ENCODE data around the gene ZC3H14.

- TF ChIP-seq, protein P1, sequence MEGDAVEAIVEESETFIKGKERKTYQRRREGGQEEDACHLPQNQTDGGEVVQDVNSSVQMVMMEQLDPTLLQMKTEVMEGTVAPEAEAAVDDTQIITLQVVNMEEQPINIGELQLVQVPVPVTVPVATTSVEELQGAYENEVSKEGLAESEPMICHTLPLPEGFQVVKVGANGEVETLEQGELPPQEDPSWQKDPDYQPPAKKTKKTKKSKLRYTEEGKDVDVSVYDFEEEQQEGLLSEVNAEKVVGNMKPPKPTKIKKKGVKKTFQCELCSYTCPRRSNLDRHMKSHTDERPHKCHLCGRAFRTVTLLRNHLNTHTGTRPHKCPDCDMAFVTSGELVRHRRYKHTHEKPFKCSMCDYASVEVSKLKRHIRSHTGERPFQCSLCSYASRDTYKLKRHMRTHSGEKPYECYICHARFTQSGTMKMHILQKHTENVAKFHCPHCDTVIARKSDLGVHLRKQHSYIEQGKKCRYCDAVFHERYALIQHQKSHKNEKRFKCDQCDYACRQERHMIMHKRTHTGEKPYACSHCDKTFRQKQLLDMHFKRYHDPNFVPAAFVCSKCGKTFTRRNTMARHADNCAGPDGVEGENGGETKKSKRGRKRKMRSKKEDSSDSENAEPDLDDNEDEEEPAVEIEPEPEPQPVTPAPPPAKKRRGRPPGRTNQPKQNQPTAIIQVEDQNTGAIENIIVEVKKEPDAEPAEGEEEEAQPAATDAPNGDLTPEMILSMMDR (IDR thresholded peaks at IDR 0.05), result no peak
- no peak for TF ChIP-seq POLR2A (IDR thresholded peaks at IDR 0.05)
Measured at GRCh38 chr14:88556581-88556980, 6.3 kb upstream of the ZC3H14 start.

Measured in adrenal gland (tissue), 5 donors.